ENCODE data around the gene PLEKHF1. TPM values are rescaled to one million over a fixed set of nuclear protein-coding genes. Genes with fewer than 3 reads are reported as not detected.

Gene PLEKHF1, protein sequence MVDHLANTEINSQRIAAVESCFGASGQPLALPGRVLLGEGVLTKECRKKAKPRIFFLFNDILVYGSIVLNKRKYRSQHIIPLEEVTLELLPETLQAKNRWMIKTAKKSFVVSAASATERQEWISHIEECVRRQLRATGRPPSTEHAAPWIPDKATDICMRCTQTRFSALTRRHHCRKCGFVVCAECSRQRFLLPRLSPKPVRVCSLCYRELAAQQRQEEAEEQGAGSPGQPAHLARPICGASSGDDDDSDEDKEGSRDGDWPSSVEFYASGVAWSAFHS
- total RNA-seq: 0.47 to 0.92 TPM (median 0.64 TPM) in 3 replicates

- peaks cover 25% of the 10 kb centered on the region for H3K27me3 Mint-ChIP-seq (ENCODE audit: low read depth)
- peak within 1 kb of the TSS; percentile 63 for H3K4me3 Mint-ChIP-seq
- no peak within 1 kb of the TSS for H3K27ac Mint-ChIP-seq
- no peaks in the 10 kb centered on the region for H3K9me3 Mint-ChIP-seq
- no peaks in the 10 kb centered on the region for H3K36me3 Mint-ChIP-seq
- no peak for TF ChIP-seq CTCF (IDR thresholded peaks at IDR 0.05; ENCODE audit: unreplicated experiment)
- DNase-seq (ENCODE audit: low spot score in 2 of 2, unreplicated experiment in 2 of 2): peak; percentile 72 to 93
- H3K4me1 Mint-ChIP-seq: peaks cover 45% of the 10 kb centered on the region
These were observed at the start of gene PLEKHF1 for GRCh38 chr19:29665215-29665825. PLEKHF1 (plus strand) TSS chr19:29665461; CDS start chr19:29673840, 8,379 bp downstream.

GRCh38 chr19:29615891-29616425 is 49.3 kb upstream of the PLEKHF1 start:
- Mint-ChIP-seq H3K4me1 (no peaks in the 10 kb centered on the region), H3K27me3 (ENCODE audit: low read depth) (peaks cover 6% of the 10 kb centered on the region), H3K36me3 (peaks cover 22% of the 10 kb centered on the region), H3K27ac (no peak overlapping the region), H3K9me3 (no peaks in the 10 kb centered on the region), H3K4me3 (no peak overlapping the region)
- DNase-seq (ENCODE audit: low spot score in 2 of 2, unreplicated experiment in 2 of 2): no peak
- TF ChIP-seq CTCF (IDR thresholded peaks at IDR 0.05; ENCODE audit: unreplicated experiment): no peak

DNA sequence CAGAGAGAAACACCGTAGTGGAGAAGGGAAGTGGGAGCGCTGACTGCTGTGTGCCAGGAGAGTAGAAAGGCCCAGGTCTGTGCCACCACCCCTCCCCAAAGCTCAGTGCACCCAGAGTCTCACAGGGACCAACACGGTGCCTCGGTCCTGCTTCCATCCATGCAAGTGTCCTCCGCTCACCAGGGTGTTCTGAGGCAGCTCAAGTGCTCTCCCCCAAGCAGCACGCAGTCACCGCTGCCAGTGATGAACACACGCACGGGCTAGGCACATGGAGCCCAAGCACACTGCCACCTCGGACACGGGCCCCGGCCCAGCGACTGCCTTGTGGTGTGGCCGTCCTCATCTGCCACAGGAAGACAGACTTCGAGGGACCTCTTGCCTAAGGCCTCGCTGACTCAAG is 48.7 kb upstream of the PLEKHF1 start:
- Mint-ChIP-seq H3K9me3 (no peaks in the 10 kb centered on the region), H3K27me3 (ENCODE audit: low read depth) (peaks cover 12% of the 10 kb centered on the region), H3K36me3 (peaks cover 22% of the 10 kb centered on the region), H3K27ac (no peak overlapping the region), H3K4me1 (no peaks in the 10 kb centered on the region), H3K4me3 (no peak overlapping the region)
- DNase-seq (ENCODE audit: low spot score in 2 of 2, unreplicated experiment in 2 of 2): no peak
- no peak for TF ChIP-seq CTCF (IDR thresholded peaks at IDR 0.05; ENCODE audit: unreplicated experiment)

DNA sequence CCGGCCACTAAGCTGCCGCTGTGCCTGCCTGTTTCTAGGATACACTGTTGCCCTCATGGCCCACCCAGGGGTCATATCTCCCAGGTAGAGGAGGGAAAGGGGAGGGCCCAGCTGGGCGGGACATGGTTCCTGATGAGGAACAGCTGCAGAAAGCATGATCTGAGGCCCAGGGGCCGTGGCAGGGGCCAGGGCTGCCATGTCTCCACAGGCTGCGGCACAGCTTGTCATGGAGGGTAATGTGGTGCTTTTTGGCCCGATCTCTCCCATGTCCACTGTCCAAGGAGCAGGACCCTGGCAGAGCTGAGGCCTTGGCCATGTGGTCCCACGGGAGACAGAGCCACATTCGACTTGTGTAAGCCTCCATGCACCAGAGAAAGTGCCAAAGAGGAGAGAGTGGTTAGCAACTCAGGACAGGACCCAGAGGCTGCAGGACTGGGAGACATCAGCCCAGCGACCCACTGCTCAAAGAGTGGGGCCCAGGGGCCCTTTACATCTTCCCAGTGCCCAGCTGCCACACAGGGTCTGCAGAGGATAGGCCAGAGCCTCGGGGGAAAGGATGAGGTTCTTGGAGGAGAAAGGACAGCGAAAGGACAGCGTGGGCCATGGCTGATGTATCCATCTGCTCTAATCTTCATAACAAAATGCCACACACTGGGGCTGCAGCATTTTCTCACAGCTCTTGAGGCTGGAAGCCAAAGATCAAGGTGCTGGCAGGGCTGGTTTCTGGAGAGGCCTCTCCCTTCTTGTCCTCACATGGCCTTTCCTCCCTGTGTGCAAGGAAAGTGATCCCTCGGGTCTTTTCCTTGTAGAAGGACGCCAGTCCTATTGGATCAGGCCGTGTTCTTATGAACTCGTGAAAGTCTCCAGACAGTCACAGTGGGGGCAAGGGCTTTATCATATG is 47.6 kb upstream of the PLEKHF1 start:
- DNase-seq (ENCODE audit: low spot score in 2 of 2, unreplicated experiment in 2 of 2): no peak
- no peaks in the 10 kb centered on the region for H3K4me1 Mint-ChIP-seq
- peaks cover 17% of the 10 kb centered on the region for H3K36me3 Mint-ChIP-seq
- H3K4me3 Mint-ChIP-seq: no peak overlapping the region
- H3K9me3 Mint-ChIP-seq: no peaks in the 10 kb centered on the region
- TF ChIP-seq CTCF (IDR thresholded peaks at IDR 0.05; ENCODE audit: unreplicated experiment): no peak
- H3K27ac Mint-ChIP-seq: no peak overlapping the region
- peaks cover 16% of the 10 kb centered on the region for H3K27me3 Mint-ChIP-seq (ENCODE audit: low read depth)

- Mint-ChIP-seq H3K9me3 (no peaks in the 10 kb centered on the region), H3K36me3 (peaks cover 10% of the 10 kb centered on the region), H3K4me3 (no peak overlapping the region), H3K27me3 (ENCODE audit: low read depth) (peaks cover 16% of the 10 kb centered on the region), H3K4me1 (no peaks in the 10 kb centered on the region), H3K27ac (no peak overlapping the region)
- TF ChIP-seq CTCF (IDR thresholded peaks at IDR 0.05; ENCODE audit: unreplicated experiment): no peak
- DNase-seq (ENCODE audit: low spot score in 2 of 2, unreplicated experiment in 2 of 2): no peak
These were observed 46.8 kb upstream of the PLEKHF1 start for GRCh38 chr19:29618434-29618833.

Data from mesothelial cell of epicardium (in vitro differentiated cells).